ENCODE measurements around the gene TSPAN13.
"Not testable (repeated sequence)": the region's sequence is repeated elsewhere in the genome, so short reads cannot be mapped to it uniquely, and the experiment has no call there.

TSPAN13 gene

DNA sequence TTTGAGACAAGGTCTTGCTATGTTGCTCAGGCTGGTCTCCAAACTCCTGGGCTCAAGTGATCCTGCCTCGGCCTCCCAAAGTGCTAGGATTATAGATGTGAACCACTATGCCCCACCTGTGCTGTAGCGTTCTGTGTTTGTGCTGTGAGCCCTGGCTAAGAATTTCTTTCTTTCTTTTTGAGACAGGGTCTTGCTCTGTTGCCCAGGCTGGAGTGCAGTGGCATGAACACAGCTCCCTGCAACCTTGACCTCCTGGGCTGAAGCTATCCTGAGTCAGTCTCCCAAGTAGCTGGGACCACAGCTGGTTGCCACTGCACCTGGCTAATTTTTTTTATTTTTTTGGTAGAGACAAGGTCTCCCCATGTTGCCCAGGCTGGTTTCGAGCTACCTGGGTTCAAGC, 11.4 kb downstream of the TSPAN13 start:
- TF ChIP-seq, protein P1, sequence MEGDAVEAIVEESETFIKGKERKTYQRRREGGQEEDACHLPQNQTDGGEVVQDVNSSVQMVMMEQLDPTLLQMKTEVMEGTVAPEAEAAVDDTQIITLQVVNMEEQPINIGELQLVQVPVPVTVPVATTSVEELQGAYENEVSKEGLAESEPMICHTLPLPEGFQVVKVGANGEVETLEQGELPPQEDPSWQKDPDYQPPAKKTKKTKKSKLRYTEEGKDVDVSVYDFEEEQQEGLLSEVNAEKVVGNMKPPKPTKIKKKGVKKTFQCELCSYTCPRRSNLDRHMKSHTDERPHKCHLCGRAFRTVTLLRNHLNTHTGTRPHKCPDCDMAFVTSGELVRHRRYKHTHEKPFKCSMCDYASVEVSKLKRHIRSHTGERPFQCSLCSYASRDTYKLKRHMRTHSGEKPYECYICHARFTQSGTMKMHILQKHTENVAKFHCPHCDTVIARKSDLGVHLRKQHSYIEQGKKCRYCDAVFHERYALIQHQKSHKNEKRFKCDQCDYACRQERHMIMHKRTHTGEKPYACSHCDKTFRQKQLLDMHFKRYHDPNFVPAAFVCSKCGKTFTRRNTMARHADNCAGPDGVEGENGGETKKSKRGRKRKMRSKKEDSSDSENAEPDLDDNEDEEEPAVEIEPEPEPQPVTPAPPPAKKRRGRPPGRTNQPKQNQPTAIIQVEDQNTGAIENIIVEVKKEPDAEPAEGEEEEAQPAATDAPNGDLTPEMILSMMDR (IDR thresholded peaks at IDR 0.05; ENCODE audit: insufficient read depth, low read length, missing control alignments): no peak
- DNase-seq (ENCODE audit: low read depth, low spot score): no peak
- no peak overlapping the region for H3K4me3 ChIP-seq (ENCODE audit: low read depth, low read length)
- ChIA-PET CTCF (interaction anchor here (0.7 to 1.5 kb wide), 2 partner anchors 14 to 36 kb away, joined by 3 to 4 read pairs; no protein-coding TSS in a partner anchor), POLR2A (no interaction called here)

DNA sequence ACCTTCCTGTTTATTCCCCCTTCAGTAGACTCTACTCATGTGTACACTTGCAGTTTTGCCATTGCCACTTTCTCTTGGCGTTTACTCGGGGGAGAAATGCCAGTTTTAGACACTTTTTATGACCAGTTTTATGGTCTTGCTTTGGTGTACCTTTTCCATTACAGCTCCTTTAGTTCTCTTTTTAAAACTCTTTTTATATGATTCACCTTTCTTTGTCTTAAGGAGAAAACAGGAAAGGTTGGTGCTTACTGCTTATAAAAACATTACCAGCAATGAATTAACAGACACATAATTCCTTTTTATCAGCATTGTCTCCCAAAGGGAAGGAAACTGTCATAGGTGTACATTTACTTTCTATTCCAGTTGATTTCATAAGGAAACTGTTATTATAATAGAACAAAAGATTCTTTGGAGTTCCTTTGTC, 11.9 kb downstream of the TSPAN13 start:
- CTCF ChIA-PET: interaction anchor here (1.5 kb wide), 1 partner anchor 36 kb away, joined by 4 read pairs; no protein-coding TSS in a partner anchor
- POLR2A ChIA-PET: no interaction called here
- TF ChIP-seq, protein P1 (IDR thresholded peaks at IDR 0.05; ENCODE audit: insufficient read depth, low read length, missing control alignments): no peak
- H3K4me3 ChIP-seq (ENCODE audit: low read depth, low read length): no peak overlapping the region
- no peak for DNase-seq (ENCODE audit: low read depth, low spot score)

DNA sequence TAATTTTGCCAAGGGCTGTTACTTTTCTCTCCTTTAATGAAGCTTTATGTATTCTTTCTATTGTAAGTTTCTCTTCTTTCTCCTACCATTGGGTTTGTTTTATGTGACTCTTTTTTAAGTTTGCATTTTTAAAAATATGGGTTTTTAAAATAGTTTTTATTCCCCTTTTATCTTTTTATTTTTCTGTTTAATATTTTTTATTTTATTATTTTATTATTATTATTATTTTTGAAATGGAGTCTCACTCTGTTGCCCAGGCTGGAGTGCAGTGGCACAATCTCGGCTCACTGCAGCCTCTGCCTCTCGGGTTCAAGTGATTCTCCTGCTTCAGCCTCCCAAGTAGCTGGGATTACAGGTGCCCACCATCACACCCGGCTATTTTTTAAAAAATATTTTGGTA, 16.4 kb downstream of the TSPAN13 start:
- POLR2A ChIA-PET; DNase-seq (ENCODE audit: low read depth, low spot score); H3K4me3 ChIP-seq (ENCODE audit: low read depth, low read length): not testable (repeated sequence)
- CTCF ChIA-PET: interaction anchor here (1.1 to 1.9 kb wide), 4 partner anchors 10 to 151 kb away, joined by 3 to 4 read pairs (median 3); no protein-coding TSS in a partner anchor

DNA sequence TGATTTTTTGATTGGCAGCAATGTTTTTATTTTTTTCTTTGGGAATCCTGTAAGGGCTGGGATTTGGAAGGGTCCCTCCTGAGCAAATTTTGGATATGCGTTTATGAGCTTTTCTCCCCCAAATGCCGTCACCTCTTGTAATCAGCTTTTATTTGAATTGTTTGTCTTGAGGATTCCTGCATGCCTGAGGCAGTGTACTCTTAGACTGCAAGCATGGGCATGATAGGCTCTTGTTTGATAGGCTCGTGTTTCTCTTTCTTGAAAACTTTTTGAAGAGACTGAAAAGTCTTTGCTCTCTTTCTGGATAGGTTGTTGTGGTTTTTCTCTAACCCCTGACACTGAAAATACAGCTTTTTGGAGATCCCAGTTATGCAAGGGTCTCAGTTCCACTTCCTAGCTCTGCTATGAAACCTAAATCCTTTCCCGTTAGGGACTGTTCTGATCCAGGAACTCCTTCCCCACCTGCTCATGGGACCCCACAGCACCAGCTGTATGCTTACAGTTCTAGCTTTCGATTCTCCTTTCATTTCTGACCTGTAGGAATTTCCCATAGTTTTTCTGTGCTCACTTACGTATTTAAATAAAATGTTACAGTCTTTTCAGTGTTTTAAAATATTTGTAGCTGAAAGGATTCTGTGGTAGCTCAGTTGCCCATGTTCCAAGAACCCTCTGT, 17.2 kb downstream of the TSPAN13 start:
- no peak overlapping the region for H3K4me3 ChIP-seq (ENCODE audit: low read depth, low read length)
- POLR2A ChIA-PET: no interaction called here
- CTCF ChIA-PET: interaction anchor here (1.0 to 1.9 kb wide), 5 partner anchors 16 to 150 kb away, joined by 3 to 4 read pairs (median 3); no protein-coding TSS in a partner anchor
- no peak for DNase-seq (ENCODE audit: low read depth, low spot score)
- TF ChIP-seq, protein P1 (IDR thresholded peaks at IDR 0.05; ENCODE audit: insufficient read depth, low read length, missing control alignments): no peak

DNA sequence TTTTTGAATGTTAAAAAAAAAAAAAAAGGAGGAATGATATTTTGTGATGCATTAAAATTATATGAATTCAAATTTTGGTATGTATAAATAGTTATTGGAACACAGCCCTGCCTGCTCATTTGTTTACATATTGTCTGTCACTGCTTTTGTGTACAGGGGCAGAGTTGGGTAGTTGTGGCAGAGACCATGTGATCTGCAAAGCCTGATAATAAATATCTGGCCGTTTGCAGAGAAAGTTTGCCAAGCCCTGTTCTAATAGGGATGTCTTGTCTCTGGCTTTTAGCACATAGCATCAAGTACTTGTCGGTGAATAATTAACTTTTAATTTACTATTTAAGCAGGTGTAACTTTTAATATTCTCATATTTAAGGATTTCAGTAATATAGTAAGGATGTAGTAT, 19.8 kb downstream of the TSPAN13 start:
- TF ChIP-seq, protein P1 (IDR thresholded peaks at IDR 0.05; ENCODE audit: insufficient read depth, low read length, missing control alignments): no peak
- no peak overlapping the region for H3K4me3 ChIP-seq (ENCODE audit: low read depth, low read length)
- ChIA-PET CTCF (no interaction called here), POLR2A (no interaction called here)
- DNase-seq (ENCODE audit: low read depth, low spot score): no peak

DNA sequence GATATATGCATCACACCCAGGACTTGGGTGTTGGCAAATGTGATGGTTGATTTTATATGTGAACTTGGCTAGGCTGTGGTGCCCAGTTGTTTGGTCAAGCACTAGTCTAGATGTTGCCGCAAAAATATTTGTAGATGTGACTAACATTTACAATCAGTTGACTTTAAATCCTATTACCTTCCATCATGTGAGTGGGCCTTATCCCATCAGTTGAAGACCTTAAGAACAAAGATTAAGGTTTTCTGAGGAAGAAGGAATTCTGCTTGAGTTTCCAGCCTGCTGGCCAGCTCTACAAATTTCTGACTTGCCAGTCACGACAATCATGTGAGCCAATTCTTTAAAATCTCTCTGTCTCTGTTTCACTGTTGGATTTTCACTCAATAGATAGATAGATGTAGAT, 20.3 kb downstream of the TSPAN13 start:
- ChIA-PET CTCF (interaction anchor here (1.2 kb wide), 1 partner anchor 26 kb away, joined by 3 read pairs; no protein-coding TSS in a partner anchor), POLR2A (no interaction called here)
- no peak for DNase-seq (ENCODE audit: low read depth, low spot score)
- no peak overlapping the region for H3K4me3 ChIP-seq (ENCODE audit: low read depth, low read length)
- TF ChIP-seq, protein P1 (IDR thresholded peaks at IDR 0.05; ENCODE audit: insufficient read depth, low read length, missing control alignments): no peak

DNA sequence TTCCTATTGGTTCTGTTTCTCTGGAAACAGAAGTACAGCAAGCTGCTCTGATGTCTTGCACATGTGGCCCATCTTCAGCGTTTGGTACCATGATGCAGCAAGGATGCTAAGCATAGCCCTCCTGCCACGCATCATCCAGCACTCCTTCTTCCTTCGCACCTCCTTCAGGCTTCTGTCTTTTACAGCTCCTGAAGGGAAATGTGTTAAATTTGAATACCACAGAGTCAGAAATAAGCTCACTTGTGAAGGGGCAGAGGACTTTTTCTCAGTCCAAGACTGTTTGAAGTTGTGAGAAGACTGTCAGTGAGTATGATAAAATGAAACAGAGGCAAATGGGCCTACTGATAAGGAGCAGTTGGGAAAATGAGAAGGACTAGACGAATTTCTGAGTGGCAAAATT, 20.7 kb downstream of the TSPAN13 start:
- TF ChIP-seq, protein P1 (IDR thresholded peaks at IDR 0.05; ENCODE audit: insufficient read depth, low read length, missing control alignments): no peak
- no peak overlapping the region for H3K4me3 ChIP-seq (ENCODE audit: low read depth, low read length)
- POLR2A ChIA-PET: no interaction called here
- DNase-seq (ENCODE audit: low read depth, low spot score): no peak
- CTCF ChIA-PET: interaction anchor here (1.2 to 2.0 kb wide), 2 partner anchors 26 to 27 kb away, joined by 3 to 5 read pairs; no protein-coding TSS in a partner anchor

All from AG04449 (cell line).